Right hindlimb (tissue), 1 donor: ENCODE results near the gene ADA.
"Not testable (repeated sequence)": the region's sequence is repeated elsewhere in the genome, so short reads cannot be mapped to it uniquely, and the experiment has no call there.

Experiments
- DNase-seq: peaks from one replicate; pipeline ENCODE4 v3.0.0-alpha.2; 2018

Gene ADA

DNA sequence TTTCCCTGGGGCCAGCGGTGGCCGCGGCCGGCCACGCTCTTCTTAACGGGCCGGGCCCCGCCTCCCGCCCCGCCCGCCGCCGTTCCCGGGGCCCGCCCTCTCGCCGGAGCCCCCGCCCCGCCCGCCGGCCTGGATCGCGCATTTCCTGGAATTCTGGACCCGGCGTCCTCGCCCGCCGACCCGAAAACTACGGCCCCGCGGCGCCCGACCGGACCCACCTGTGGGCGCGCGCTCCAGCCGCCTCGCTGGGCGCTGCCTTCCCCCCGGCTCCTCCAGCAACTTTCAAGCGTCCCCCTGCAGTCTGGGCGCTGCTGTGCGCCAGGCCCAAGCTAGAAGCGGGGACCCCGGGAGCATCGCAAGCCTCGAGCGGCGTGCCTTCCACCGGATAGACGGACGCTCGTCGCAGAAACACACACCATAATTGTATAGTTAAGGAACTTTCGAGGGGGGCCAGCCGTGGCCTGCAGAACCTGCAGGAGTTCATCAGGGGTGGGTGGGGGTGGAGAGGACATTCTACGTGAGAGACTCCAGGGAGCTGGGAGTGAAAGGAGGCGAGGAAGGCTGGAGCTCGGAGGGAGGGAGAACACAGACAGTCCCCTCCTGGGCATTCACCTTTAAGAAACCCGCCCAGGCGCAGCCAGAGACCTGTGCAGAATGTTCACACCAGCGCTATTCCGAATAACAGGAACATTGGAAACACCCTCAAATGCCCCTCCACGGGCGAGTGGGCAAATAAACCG lies at the start of gene ADA:
Gene ADA (minus strand): TSS at position 16 of the 740 bp plus-strand sequence. CDS start 92 bp downstream, outside the sequence.
- peak; percentile 69 for DNase-seq

DNA sequence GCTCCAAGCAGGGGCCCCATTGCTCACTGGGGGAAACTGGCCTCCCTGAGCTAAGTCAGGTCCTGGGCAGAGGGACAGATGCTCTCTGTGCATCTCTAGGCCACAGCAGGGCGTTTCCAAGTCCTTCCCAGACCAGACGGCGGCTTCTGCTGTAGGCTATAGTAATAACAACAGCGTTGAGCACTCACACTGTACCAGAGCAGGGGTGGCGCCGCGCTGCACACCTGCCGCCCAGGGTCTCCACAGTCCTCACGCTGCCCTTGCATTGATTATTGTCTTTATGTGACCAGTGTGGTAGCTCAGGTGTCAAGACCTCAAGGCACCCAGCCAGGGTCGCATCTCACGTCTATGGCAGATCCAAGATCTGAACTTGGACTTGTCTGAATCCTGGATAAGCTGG lies 48.8 kb upstream of the ADA start:
- no peak for DNase-seq

DNA sequence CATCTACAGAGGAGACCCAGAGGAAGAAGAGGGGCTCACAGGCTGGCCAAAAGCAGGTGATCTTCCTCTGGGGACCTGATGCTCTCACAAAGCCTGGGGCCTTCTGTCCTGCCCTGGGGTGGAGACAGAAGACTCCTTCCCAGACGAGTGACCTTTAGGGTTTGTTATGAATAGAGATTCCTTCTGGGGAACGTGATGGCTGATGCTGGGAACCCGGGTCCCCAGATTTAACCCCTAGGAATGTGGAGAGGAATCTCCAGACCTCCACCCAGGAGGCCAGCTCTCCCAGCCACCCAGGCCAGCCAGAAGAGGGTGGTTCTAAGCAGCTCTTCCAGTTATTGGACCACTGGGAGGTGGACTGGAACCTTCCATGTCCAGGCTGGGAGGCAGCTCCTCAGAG lies 46.9 kb upstream of the ADA start:
- no peak for DNase-seq

DNA sequence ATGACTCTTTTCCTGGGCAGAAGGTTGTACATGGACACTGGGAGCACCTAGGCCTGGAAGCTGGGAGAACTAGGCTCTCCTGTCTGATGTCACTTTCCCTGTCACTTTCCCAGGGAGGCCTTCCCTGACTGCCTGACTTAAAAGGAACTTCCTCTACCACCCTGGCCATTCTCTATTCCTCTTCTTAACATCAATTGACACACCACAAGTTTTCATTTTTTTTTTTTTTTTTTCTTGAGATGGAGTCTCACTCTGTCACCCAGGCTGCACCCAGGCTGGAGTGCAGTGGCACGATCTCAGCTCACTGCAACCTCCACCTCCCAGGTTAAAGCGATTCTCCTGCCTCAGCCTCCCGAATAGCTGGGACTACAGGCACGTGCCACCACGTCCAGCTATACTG lies 45.5 kb upstream of the ADA start:
- not testable (repeated sequence) for DNase-seq

DNA sequence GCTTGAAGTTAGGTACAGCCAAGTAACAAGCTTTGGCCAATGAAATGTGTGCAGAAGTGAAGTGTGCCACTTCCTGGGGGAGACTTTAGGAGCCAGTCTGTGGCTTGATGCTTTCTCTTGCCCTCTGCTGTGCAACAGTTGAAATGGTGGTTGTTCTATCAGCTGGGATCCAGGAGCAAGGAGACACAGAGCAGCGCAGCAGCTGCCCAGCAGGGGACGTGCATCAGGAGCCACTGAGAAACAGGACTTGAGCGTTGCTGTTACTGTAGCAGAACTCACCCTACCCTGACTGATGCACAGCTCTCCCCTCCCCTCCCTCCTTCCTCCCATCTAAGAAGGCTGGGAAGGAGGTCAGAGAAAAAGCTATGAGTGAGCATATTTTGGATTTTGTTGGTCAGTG lies 44.8 kb upstream of the ADA start:
- DNase-seq = no peak

DNA sequence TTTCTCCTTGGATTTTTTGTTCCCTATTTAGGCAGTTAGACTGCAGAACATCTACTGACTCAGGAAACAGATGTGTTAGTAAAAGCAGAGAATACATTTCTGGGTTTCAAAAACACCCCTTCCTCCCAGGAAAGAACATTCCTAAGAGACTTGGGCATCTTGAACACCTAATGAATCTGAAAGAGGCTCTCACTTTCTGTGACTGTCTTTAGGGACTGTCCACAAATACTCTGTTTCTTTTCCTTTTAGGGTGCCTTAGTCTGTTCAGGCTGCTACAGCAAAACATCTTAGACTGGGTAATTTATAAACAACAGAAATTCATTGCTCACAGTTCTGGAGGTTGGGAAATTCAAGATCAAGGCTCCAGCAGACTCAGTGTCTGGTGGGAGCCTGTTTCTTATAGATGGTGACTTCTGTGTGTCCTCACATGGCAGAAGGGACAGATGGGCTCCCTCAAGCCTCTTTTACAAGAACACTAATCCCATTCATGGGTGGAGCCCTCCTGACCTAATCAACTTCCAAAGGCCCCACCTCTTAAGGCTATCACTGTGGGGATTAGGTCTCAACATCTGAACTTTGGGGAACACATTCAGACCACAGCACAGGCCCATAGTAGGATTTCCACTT lies 44.3 kb upstream of the ADA start:
- DNase-seq = no peak

DNA sequence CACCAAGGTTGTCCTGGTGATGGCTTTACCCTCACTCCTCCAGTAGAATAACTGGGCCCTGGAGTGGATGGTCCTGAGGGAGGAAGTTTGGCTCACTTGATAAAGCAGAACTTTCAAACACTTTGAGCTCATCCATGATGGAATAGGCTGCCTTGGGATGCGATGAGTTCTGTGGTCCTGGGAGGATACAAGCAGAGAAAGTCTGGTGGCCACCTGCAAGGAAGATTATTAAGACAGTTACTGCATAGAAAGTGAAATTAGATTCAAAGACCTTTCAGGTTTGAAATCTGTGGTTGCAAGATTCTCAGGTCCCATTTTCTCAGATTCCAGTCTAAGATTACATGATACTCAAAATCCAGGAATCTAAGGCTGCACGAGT lies 43.8 kb upstream of the ADA start:
- DNase-seq = no peak

DNA sequence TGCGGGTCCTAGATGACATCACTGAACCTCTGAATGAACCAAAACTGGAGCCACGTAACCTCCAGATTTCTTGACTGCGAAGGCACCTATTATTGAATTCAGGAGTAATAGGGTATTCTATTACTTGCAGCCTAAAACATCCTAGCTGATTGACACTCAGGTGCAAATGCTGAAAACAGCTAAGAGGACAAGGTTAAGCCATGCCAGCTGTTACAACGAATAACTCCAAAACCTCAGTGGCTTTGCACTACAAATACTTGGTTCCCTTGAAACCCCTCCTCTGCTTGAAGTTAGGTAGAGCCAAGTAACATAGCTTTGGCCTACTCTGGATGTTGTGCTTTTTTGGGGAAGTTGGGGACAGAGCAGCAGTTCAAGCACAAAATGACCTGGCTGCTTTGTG lies 42.7 kb upstream of the ADA start:
- DNase-seq = no peak

DNA sequence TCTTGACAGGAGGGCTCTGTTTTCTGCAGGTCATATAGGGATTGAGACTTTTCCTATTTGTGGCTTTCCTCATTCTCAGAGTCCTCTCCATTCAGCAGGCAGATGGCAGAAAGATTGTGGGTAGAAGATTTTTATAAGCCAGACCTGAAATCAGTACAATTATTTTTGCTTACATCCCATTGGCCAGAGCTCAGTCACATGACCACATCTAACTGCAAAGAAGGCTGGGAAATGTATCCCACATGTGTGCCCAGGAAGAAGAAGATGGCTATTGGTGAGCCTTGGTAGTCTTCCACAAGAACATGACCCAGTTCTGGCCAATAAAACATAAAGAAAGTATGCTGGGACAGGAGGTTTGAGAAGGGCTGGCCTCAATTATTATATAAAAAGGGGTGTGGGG lies 42.1 kb upstream of the ADA start:
- no peak for DNase-seq

DNA sequence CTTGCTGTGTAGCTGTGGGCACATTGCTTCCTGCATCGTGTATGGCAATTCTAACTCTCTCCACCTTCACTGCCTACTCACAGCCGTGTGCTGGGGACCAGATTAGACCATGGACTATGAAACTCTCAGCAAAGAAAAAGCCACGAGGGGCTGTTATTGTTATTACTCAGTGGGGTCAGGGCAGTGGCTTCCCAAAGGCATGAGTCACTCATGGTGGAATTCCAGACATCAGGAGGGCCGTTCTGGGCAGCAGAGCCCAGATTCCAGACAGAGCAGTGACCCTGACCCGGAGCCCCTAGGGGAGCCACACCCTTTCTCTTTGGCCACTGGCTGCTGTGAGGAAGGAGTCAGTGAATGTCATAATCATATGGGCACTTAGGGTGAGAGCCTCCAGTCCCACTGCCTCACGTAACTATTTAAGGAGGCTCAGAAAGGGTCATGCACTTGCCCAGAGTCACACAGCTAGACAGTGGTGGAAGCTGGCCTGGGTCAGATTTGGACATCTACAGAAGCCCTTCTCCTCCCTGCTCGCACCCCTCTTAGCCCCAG lies 41.5 kb upstream of the ADA start:
- no peak for DNase-seq

DNA sequence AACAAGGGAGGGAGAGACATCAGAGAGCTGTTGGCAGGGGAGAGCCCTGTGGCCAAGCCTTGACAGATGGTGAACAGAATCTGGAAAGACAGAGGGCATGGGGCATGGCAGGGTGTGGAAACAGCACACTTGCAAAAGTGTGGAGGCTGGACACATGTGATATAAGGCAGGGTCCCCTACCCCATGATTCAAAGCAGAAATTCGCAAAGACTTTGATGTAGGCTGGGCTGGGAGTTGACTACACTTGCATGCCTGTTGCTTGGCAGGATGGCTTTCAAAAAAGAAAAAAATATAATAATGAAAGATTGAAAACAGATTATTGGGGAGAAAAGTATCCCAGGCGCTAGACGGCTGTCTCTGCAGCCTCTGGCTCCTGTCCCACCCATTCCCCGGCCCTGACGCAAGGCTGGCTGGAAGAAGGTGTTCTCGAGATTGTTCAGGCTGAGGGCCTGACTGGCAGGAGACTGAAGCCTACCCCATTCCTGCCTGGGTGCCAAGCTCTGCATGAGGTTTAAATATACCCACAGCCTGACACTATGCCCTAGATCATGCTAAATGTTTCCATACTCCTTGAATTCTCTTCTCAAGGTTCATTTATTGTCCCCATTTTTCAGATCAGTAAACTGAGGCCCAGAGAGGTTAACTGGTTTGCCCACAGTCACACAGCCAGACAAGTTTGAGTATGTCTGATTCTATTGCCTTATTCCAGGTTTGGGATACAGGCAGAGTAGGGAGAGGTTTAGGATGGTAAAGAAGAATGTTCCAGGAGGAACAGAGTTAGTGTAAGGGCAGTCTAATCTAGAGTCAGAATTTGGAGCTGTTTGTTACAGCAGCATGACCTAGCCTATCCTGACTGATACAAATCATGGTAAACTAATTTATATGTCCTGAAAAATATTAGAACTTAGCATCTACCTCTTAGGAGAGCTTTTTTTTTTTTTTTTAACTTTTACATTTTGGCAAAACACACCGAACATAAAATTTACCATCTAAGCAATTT lies 40.2 kb upstream of the ADA start:
- DNase-seq = peak; percentile 59

DNA sequence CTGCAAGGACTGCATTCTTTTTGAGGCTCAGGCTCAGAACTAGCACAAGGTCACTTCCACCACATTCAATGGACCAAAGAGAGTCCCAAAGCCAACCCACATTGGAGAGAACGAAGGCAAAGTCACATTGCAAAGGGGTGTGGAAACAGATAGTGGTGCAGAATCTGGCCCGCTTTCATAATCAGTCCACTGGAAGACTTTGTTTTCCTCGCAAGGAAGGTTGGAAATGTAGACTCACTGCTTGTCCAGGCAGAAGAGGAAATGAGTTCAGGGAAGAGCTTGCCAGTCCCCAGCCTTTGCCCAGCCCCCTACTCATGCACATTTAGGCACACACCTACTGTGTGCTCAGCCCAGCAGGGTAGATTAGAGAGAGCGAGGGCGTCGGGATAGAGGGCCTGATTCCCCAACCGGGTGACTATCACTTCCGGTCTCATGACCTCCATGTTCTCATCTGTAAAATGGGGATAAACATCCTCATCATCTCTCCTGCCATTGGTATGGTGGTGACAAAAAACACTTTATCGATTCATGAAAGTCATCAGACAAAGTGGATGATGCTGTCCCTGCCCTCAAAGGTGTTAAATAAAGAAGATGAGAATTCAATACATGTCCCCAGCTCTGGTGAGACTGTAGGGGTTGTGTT lies 39.4 kb upstream of the ADA start:
- no peak for DNase-seq

DNA sequence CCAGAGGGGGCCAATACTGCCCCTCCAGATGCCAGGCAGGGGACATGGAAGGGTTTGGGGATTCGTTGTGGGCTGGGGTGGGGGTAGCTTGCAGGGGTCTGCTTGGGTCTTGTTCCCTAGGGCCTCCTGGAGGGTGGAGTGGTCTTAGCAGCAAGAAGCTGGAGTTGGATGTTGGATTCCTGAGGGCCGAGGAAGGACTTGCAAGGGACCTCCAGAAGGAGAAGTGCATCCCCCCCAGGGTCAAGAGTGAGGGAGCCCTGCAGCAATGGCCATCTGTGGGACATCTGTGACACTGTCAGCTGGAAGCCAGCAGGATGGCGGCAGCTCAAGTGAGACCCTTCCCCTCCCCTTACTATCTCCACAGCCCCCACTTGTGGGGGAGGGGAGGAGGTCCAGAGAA lies 38.3 kb upstream of the ADA start:
- DNase-seq = no peak

DNA sequence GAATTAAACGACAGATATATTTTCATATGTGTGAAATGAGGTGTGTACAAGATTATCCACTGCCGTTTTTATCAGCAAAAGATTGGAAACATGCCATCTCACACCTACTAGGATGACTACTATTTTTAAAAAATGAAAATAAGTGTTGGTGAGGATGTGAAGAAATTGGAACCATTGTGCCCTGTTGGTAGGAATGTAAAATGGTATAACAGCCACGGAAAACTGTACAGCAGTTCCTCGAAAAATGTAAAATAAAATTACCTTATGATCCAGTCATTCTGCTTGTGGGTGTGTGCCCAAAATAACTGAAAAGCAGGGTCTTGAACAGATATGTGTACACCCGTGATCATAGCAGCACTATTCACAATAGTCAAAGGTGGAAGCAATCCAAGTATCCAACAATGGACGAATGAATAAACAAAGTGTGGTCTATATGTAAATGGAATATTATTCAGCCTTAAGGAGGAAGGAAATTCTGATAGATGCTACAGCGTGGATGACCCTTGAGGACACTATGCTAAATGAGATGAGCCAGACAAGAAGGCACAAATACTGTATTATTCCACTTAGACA lies 36.6 kb upstream of the ADA start:
- no peak for DNase-seq

DNA sequence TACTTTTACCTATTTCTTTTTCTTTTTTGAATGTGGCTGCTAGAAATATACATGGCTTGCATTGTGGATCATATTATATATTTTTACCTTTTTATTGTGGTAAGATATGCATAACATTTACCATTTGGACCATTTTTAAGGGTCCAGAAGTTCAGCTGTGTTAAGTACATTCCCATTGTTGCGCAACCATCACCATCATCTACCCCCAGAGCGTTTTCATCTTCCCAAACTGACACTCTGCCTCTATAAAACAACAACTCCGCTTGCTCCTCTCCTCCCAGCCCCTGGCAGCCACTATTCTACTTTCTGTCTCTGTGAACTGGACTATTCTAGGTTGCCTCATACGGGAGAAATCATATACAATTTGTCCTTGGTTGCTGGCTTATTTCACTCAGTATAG lies 35.4 kb upstream of the ADA start:
- DNase-seq = no peak

DNA sequence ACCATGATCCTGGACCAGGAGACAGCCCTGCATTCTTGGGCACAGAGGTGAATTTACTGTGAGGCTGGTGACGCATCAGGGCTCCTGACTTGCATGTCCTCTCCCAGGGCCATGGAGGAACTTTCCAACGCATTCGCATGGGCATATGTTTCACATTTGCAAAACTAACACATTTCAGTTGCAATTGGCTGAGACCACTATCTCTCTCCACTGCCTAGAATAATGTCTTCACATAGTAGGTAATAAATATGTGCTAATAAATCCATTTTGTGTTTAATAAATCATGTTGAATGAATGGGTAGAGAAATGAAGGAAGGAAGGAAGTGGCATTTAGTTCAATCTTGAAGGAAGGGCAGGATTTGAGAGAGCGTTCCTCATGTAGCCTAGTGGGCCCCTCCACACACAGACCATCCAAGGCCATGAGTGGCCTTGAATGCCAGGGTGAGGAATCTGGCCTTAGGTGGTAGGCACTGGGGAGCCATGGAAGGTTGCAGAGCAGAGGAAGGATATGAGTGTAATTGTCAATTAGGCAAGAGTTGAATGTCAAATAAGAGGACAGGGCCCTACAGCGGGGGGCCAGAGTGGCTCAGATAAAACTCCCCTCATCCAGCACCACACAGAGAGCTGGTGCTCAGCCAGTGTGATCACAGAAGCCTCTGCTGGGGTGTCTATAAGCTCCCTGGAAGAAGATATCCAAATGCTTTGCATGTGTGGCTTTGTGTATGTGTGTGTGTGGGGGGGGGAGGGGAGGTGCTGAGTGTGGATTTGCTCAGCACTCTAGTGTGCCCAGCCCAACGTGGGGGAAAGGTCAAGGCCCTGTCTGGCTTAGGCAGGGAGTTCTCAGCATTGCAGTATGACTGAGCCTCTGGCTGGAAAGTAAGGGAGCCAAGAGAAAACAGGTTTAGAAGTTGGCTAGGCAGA lies 32.8 kb upstream of the ADA start:
- no peak for DNase-seq

DNA sequence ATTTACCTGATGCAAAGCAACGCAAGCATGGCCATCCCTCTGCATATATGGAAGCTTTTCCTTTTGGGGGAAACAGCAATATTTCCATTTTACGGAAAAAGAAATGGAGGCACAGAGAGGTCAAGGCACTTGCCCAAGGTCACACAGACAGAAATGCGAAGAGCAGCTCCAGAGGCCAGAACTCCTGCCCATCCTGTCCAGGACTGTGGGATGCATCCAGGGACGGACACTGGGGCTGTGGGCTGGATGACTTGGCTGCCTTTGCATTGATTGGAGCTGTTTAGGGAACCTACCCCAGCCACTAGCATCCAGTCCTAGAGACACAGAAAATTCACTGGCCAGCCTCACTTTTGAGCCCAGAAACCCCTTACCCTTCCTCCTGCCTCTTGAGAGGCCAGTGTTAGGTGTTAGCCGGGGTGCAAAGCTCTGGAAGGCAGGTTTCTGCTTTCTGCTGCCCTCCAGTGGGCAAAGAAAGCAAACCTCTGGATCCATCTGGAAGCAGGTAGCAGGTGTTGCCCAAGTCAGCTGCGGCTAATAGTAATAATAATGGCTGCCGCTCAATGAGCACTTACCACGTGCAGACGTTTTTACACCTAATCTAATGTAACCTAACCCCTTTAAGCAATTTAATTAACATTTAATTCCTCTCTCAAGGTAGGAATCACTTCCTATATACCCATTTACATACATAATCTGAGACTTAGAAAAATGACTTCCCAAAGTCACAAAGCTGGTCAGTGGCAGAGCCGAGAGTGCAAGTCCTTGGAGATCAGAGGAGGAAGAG lies 32.0 kb upstream of the ADA start:
- no peak for DNase-seq

DNA sequence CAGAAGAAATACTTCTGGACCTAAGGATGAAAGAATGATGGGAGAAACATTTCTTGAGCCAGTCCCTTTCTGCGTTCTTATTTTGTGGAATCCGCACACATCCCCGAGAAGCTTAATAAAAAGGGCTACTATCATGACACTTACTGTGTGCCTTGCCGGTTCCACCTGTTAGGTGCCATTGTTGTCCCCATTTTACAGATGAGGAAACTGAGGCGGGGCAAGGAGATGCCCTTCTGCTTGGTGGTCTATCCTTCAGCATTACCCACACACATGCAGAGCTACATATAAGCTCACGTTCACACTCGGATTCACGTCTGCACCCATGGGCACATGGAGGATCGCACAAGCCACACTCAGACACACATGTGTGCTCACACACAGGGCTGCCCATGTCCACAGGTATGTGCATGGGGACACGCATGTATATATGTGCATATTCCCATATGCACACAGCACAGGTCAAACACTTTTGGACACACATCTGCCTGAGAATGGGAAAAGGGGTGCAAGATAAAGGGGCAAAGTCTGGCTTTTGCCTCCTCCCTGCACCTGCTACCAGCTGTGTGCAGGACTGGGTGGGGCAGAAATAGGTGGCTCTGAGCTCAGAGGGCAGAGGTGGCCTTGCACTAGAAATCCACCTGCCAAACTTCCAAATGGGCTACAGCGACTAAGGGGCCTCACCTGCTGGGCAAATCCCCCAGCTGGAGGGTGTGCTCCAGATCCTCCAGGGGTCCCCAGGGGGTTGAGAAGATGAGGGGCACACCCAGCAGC lies 30.5 kb upstream of the ADA start:
- no peak for DNase-seq

DNA sequence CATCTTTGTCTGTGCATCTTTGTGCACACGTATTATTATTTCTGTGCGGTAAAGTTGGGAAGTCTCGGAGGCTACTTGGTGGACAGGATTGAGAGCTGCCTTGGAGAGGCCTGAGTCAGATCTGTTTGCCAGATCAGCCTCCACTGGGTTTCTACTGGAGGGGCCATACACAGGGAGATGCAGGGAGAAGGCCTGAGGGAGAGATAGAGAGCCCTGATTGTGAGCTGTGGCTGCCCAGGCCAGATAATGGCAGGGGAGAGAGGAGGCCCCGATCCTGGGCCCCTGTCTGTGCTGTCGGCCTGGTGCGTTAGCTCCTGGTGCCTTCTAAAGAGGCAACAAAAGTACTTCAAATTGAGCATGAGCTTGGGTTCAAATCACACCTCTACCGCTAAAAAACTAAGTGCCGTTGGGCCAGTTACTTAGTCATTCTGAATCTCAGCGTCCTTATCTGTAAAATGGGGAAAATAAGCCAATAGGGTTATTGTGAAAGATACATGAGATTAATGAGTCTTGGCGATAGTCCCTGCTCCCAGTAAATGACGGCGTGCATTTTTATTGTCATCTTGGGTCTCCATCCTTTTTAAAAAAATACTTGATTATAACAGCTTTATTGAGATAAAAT lies 27.6 kb upstream of the ADA start:
- no peak for DNase-seq
